ENCODE measurements around the gene SPATA2. TPM values are rescaled to one million over a fixed set of nuclear protein-coding genes. Genes with fewer than 3 reads are reported as not detected.

SPATA2 gene
- total and polyA plus RNA-seq, 7 donors: 6.7 to 16.3 (median 8.1) TPM

GRCh38 chr20:49859807-49860206 lies 55.5 kb downstream of the SPATA2 start:
- DNase-seq (no peak), ATAC-seq (no peak)
- Histone ChIP-seq H3K4me3 (no peak overlapping the region), H3K4me1 (peaks cover 7% of the 10 kb centered on the region), H3K9me3 (no peaks in the 10 kb centered on the region), H3K36me3 (ENCODE audit: insufficient read depth in 1 of 2, low read depth in 1 of 2) (peaks cover 3 to 92% of the 10 kb centered on the region in 2 donors), H3K27me3 (ENCODE audit: insufficient read depth in 3 of 3, low read length in 2 of 3) (no peaks in the 10 kb centered on the region), H3K27ac (no peak overlapping the region)
- TF ChIP-seq CTCF (IDR thresholded peaks at IDR 0.05): no peak
- intact Hi-C loops (cut with DNase I): no loop called here

GRCh38 chr20:49859011-49859410 lies 56.3 kb downstream of the SPATA2 start:
- TF ChIP-seq CTCF (IDR thresholded peaks at IDR 0.05): no peak
- no peaks in the 10 kb centered on the region for H3K27me3 ChIP-seq (ENCODE audit: insufficient read depth in 3 of 3, low read length in 2 of 3)
- ATAC-seq (peak in 2 of 4 donors; percentile 17 to 35), DNase-seq (no peak)
- WGBS, 3 donors: 56 to 73% (median 56%) methylated on average over 6 of the region's 6 CpGs
- H3K36me3 ChIP-seq (ENCODE audit: insufficient read depth in 1 of 2, low read depth in 1 of 2): peaks cover 3 to 90% of the 10 kb centered on the region in 2 donors
- H3K4me3 ChIP-seq: no peak overlapping the region
- H3K9me3 ChIP-seq: no peaks in the 10 kb centered on the region
- peaks cover 7% of the 10 kb centered on the region for H3K4me1 ChIP-seq
- intact Hi-C loops (cut with DNase I): no loop called here
- H3K27ac ChIP-seq: no peak overlapping the region

- Histone ChIP-seq H3K36me3 (ENCODE audit: insufficient read depth in 1 of 2, low read depth in 1 of 2) (peaks cover 3 to 90% of the 10 kb centered on the region in 2 donors), H3K9me3 (no peaks in the 10 kb centered on the region), H3K4me3 (no peak overlapping the region), H3K4me1 (peaks cover 9% of the 10 kb centered on the region), H3K27me3 (ENCODE audit: insufficient read depth in 3 of 3, low read length in 2 of 3) (no peaks in the 10 kb centered on the region), H3K27ac (peak overlapping the region; percentile 30)
- intact Hi-C loops (cut with DNase I): no loop called here
- TF ChIP-seq CTCF (IDR thresholded peaks at IDR 0.05): no peak
- no peak for DNase-seq
- 87 to 99% (median 91%) methylated on average over 2 of the region's 2 CpGs for WGBS, 3 donors
- no peak for ATAC-seq
Observed at GRCh38 chr20:49858076-49858585, 57.2 kb downstream of the SPATA2 start.

GRCh38 chr20:49856904-49857303 lies 58.4 kb downstream of the SPATA2 start:
- Histone ChIP-seq H3K4me3 (no peak overlapping the region), H3K27me3 (ENCODE audit: insufficient read depth in 3 of 3, low read length in 2 of 3) (no peaks in the 10 kb centered on the region), H3K4me1 (peaks cover 21% of the 10 kb centered on the region), H3K36me3 (ENCODE audit: insufficient read depth in 1 of 2, low read depth in 1 of 2) (peaks cover 3 to 82% of the 10 kb centered on the region in 2 donors), H3K9me3 (no peaks in the 10 kb centered on the region), H3K27ac (no peak overlapping the region)
- ATAC-seq: no peak
- no peak for TF ChIP-seq CTCF (IDR thresholded peaks at IDR 0.05)
- DNase-seq: no peak
- 96 to 97% (median 96%) methylated on average over 3 of the region's 3 CpGs for WGBS, 3 donors
- intact Hi-C loops (cut with DNase I): no loop called here

Measured in psoas muscle (tissue), 8 donors.